GM21390 (cell line): ENCODE measurements around the gene WFIKKN1.

Experiments
- ATAC-seq: cut with Tn5 transposase; IDR thresholded peaks from one replicate; pipeline ENCODE4 v1.9.1; 2021; ENCODE audit not compliant: unreplicated experiment

Gene WFIKKN1

GRCh38 chr16:683396-684070 is 52.7 kb downstream of the WFIKKN1 start:
- no peak for ATAC-seq
